Measurements from ENCODE around the gene IL17B. TPM values are rescaled to one million over a fixed set of nuclear protein-coding genes. Genes with fewer than 3 reads are reported as not detected.

Gene IL17B
- total RNA-seq, 6 experiments from 2014 or later, result 0.50 to 0.85 (median 0.76) TPM

DNA sequence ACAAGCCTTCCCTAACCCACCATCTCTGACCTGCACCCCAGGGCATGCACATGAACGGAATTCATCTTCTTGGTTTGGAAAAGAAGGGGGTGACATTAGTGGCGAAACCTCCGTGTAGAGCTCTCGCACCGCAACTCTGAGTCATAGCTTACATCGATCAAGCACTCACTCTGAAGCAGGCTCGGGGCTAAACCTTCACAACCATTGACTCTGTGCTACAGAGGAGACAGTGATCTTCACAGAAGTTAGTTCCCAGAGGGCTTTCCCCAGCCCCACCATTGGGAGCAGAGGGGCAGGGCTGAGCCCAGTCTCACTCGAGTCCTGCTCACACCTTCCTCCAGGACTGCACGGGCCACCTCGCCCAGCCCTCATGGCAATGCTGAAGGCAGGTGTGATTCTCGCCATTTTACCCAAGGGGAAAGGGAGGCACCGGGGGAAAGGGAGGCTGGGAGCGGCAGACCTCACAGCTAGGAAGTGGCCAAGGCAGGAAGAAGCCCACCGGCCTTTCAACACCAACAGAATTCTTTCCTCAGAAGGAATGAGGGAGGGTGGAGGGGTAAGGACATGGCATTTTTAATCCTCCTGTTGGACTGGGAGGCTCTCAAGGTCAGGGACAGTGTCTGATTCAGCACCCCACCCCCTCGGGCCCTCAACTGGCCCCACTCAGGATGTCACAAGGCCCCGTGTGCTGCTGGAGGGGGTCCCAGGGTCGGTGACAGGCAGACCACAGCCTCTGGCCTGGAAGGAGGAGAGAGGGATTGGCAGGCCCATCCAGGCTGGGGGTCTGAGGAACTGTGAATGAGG lies 25.9 kb upstream of the IL17B start:
- Mint-ChIP-seq H3K27me3 (ENCODE audit: insufficient read depth) (no peaks in the 10 kb centered on the region; the same call in 1 of the 2 replicates), H3K36me3 (ENCODE audit: low read depth) (peaks cover 29% of the 10 kb centered on the region), H3K9me3 (no peaks in the 10 kb centered on the region), H3K27ac (peak overlapping the region; percentile 97), H3K4me1 (ENCODE audit: low read depth) (peaks cover 68% of the 10 kb centered on the region), H3K4me3 (peak overlapping the region; percentile 70)
- TF ChIP-seq, protein P1, sequence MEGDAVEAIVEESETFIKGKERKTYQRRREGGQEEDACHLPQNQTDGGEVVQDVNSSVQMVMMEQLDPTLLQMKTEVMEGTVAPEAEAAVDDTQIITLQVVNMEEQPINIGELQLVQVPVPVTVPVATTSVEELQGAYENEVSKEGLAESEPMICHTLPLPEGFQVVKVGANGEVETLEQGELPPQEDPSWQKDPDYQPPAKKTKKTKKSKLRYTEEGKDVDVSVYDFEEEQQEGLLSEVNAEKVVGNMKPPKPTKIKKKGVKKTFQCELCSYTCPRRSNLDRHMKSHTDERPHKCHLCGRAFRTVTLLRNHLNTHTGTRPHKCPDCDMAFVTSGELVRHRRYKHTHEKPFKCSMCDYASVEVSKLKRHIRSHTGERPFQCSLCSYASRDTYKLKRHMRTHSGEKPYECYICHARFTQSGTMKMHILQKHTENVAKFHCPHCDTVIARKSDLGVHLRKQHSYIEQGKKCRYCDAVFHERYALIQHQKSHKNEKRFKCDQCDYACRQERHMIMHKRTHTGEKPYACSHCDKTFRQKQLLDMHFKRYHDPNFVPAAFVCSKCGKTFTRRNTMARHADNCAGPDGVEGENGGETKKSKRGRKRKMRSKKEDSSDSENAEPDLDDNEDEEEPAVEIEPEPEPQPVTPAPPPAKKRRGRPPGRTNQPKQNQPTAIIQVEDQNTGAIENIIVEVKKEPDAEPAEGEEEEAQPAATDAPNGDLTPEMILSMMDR (IDR thresholded peaks at IDR 0.05), result no peak; the same call in 1 of the 2 replicates
- peak; percentile 87 for DNase-seq

DNA sequence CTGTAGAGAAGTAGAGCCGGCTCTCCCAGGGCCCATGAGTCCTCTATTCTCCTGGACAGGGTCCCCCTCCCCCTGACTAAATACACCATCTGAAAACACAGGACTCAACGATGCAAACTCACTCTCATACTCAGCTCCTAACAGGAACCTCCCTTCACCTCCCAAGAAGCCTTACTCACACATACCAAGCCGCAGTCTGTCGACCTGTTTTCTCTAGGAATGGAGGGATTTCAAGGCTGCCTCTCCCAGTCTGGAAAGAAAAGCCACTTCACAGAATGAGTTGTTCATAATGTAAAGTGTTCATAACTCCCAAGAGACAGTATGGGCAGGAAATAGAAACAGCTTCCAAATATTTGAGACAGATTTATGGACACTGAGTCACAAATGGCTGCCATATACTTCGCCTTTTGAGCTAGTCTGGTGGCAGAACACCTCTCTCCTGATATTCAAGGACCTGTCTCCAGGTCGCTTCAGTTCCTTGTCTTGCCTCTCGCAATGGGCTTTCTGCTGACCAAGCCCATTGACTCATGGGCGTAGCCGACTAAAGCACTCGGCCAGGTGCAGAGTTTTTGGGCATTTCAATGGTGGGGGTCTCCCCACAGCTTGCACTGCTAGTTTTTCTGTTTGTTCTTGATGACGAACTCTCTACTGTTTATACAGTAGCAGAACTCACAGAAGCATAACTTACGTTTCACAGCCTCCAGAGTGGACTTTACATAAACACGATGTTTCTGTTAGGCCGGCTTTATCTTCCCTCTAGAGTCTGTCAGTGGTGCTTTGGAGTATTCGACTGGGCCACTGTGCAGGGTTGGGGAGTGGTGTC lies 25.0 kb upstream of the IL17B start:
- Mint-ChIP-seq H3K4me1 (ENCODE audit: low read depth) (peaks cover 60% of the 10 kb centered on the region), H3K27me3 (ENCODE audit: insufficient read depth) (no peaks in the 10 kb centered on the region; the same call in 1 of the 2 replicates), H3K9me3 (no peaks in the 10 kb centered on the region), H3K4me3 (peak overlapping the region; percentile 70), H3K36me3 (ENCODE audit: low read depth) (peaks cover 21% of the 10 kb centered on the region), H3K27ac (peak overlapping the region; percentile 97)
- TF ChIP-seq, protein P1 (IDR thresholded peaks at IDR 0.05), result no peak
- peak; percentile 79 for DNase-seq

DNA sequence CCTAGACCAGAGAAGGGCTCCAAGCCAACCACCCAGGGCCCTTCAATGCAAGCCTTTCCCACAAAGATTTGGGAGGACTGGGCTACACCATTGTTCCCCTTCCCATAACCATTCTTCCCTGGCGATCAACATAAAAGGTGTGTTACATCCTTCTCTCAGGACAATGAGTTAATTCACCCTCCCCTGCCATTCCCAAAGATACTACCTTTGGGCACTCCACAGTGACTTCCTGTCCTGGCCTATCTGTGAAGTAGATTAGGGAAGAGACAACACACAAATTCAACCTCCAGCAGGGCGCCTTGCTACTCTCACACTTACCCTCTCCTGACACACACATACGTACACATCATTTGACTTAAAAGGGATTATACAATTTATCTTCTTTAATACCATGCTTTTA lies 23.2 kb upstream of the IL17B start:
- TF ChIP-seq, protein P1 (IDR thresholded peaks at IDR 0.05), result no peak
- DNase-seq, result no peak
- Mint-ChIP-seq H3K9me3 (no peaks in the 10 kb centered on the region), H3K4me1 (ENCODE audit: low read depth) (peaks cover 55% of the 10 kb centered on the region), H3K27ac (peak overlapping the region; percentile 25; the same call in 1 of the 2 replicates), H3K27me3 (ENCODE audit: insufficient read depth) (no peaks in the 10 kb centered on the region), H3K4me3 (no peak overlapping the region), H3K36me3 (ENCODE audit: low read depth) (peaks cover 4% of the 10 kb centered on the region; the same call in 1 of the 2 replicates)

DNA sequence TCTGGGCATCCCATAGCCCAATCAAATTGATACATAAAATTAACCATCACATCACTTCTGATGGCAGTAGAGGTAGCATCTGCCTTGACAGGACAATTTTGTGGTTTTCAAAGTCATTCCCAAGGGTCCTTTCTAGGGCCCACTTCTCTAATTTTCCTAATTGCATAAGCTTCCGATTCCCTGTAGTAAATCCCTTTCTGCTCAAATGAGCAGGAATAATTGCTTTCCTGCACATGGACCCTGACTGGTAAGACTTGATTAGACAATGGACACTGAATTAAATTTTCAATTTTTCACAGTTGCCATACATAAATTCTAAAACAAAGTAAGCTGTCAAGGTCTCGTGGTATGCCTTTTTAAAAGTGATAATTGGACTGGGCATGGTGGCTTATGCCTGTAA lies 22.0 kb upstream of the IL17B start:
- DNase-seq, result no peak
- Mint-ChIP-seq H3K9me3 (no peaks in the 10 kb centered on the region), H3K4me3 (no peak overlapping the region), H3K27me3 (ENCODE audit: insufficient read depth) (no peaks in the 10 kb centered on the region), H3K36me3 (ENCODE audit: low read depth) (no peaks in the 10 kb centered on the region), H3K27ac (no peak overlapping the region), H3K4me1 (ENCODE audit: low read depth) (peaks cover 56% of the 10 kb centered on the region)
- TF ChIP-seq, protein P1 (IDR thresholded peaks at IDR 0.05), result no peak

DNA sequence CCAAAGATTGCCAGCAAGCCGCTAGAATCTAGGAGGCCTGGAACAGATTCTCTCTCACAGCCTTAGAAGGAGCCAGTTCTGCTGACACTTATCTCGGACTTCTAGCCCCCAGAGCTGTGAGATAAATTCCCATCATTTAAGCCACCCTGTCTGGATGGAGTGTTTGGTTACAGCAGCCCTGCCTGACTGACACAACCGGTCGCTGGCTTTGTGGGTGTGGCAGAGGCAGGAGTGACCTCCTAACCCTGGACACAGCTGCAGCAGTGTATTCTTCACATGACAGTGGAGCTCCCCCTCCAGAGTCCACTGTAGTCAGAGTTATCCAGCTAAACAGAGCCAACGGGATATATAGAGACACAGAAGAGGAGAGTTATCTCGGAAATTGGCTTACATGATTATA lies 21.2 kb upstream of the IL17B start:
- H3K4me3 Mint-ChIP-seq, result no peak overlapping the region
- no peak for DNase-seq
- H3K27me3 Mint-ChIP-seq (ENCODE audit: insufficient read depth), result no peaks in the 10 kb centered on the region
- no peaks in the 10 kb centered on the region for H3K9me3 Mint-ChIP-seq
- TF ChIP-seq, protein P1 (IDR thresholded peaks at IDR 0.05), result no peak
- H3K4me1 Mint-ChIP-seq (ENCODE audit: low read depth), result peaks cover 49% of the 10 kb centered on the region
- no peaks in the 10 kb centered on the region for H3K36me3 Mint-ChIP-seq (ENCODE audit: low read depth)
- H3K27ac Mint-ChIP-seq, result no peak overlapping the region

Data from HFFc6 (cell line).